Measurements from ENCODE around the gene TWNK. TPM values are rescaled to one million over a fixed set of nuclear protein-coding genes. Genes with fewer than 3 reads are reported as not detected.

The TWNK gene
- total RNA-seq, 1 donor from 2014 or later: 11.5 TPM

DNA sequence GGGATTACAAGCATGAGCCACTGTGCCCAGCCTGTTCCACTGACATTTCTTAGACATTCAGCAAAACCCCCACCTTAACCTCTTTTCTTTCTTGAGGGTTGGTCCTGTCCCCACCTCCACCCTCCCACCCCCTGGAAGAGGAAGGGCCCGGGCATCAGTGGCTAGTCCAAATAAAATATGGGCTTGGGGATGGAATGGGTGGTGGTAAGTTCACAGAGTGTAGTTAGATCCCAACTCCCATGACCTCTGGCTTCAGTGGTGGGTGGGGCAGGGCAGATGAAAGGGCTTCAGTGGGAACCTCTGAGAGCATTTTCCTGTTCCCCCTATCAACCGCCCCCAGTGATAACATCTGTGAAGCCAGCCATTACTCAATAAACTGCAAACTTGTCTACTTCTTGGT lies 53.5 kb downstream of the TWNK start:
- Histone ChIP-seq H3K27me3 (no peaks in the 10 kb centered on the region), H3K36me3 (peaks cover 34 to 45% of the 10 kb centered on the region in 2 donors), H3K9me3 (no peaks in the 10 kb centered on the region), H3K4me1 (peaks cover 0 to 18% of the 10 kb centered on the region in 2 donors), H3K27ac (peak overlapping the region in 1 of 2 donors; percentile 3), H3K4me3 (no peak overlapping the region)
- intact Hi-C loops (cut with DNase I): no loop called here
- TF ChIP-seq CTCF (IDR thresholded peaks at IDR 0.05): no peak
- DNase-seq (ENCODE audit: low spot score in 2 of 2): no peak

DNA sequence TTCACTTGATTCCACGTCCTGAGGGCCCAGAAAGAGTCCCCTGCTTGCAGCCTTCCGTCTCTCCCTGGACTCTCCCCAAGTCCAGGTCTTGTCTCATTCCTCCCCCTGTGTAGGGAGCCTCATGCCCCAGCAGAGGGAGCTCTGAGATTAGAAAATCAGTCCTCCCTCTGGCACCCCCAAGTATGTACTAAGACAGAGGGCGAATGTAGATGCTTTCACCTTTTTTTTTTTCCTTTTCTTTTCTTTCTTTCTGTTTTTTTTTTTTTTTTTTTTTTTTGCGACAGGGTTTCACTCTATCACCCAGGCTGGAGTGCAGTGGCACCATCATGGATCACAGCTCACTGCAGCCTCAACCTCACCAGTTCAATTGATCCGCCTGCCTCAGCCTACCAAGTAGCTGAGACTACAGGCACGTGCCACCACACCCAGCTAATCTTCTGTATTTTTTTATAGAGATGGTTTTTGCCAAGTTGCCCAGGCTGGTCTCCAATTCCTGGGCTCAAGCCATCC lies 54.0 kb downstream of the TWNK start:
- DNase-seq (ENCODE audit: low spot score in 2 of 2): peak; percentile 44 to 92
- Histone ChIP-seq H3K9me3 (no peaks in the 10 kb centered on the region), H3K4me1 (peaks cover 0 to 18% of the 10 kb centered on the region in 2 donors), H3K4me3 (no peak overlapping the region), H3K27ac (peak overlapping the region; percentile 3 to 87), H3K27me3 (no peaks in the 10 kb centered on the region), H3K36me3 (peaks cover 30 to 41% of the 10 kb centered on the region in 2 donors)
- TF ChIP-seq CTCF (IDR thresholded peaks at IDR 0.05): peak; percentile 68 to 87 (median 86)
- intact Hi-C loops (cut with DNase I): no loop called here

- no peaks in the 10 kb centered on the region for H3K9me3 ChIP-seq
- peak overlapping the region; percentile 87 to 93 for H3K27ac ChIP-seq
- no peak for DNase-seq (ENCODE audit: low spot score in 2 of 2)
- intact Hi-C loops (cut with DNase I): loop anchor here (1.0 to 2.0 kb wide), 3 partner anchors 11 to 43 kb away; partner anchors contain the start of genes LZTS2, PDZD7 and SFXN3
- H3K4me1 ChIP-seq: peaks cover 0 to 18% of the 10 kb centered on the region in 2 donors
- no peaks in the 10 kb centered on the region for H3K27me3 ChIP-seq
- H3K36me3 ChIP-seq: peaks cover 22 to 32% of the 10 kb centered on the region in 2 donors
- H3K4me3 ChIP-seq: peak overlapping the region; percentile 56 to 64
- TF ChIP-seq CTCF (IDR thresholded peaks at IDR 0.05): no peak
These were observed 54.8 kb downstream of the TWNK start for GRCh38 chr10:101042118-101042517.

DNA sequence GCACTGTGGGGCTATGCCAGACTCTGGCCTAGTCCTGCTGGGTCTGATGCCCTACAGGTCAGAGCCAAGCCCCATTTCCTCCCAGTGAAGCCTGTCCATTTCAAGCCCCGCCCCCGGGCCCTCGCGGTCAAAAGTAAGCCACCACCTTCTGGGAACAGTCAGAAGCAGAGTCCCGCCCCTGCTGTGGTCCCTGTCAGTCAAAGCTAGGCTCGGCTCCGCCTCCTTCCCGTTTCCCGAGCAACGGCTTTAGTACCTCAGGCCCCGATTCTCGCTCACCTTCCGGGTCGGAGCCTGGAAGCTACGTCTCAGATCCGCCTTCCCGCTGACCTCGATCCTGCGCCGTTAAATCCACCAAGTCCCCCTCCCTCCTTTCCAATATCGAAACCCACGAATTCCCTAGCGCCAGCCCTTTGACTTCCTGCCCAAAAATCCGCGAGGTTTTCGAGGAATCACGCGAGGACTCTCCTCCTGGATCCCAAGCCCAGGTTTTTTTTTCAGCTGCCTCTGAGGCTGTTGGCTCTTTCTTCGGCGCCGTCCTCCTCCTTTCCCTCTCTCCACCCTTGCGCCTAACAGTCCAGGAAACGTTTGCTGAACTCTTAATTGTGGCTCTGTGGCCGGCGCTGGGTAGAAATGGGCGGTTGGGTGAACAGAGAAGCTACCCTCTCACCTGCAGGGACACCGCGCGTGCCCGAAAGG lies 55.5 kb downstream of the TWNK start:
- peak; percentile 96 to 99 for DNase-seq (ENCODE audit: low spot score in 2 of 2)
- peak overlapping the region; percentile 87 to 93 for H3K27ac ChIP-seq
- H3K4me1 ChIP-seq: peaks cover 0 to 18% of the 10 kb centered on the region in 2 donors
- TF ChIP-seq CTCF (IDR thresholded peaks at IDR 0.05): no peak
- no peaks in the 10 kb centered on the region for H3K9me3 ChIP-seq
- intact Hi-C loops (cut with DNase I): loop anchor here (1.0 to 2.0 kb wide), 4 partner anchors 12 to 44 kb away; partner anchors contain the start of genes LZTS2, PDZD7 and SFXN3
- peaks cover 6% of the 10 kb centered on the region for H3K27me3 ChIP-seq
- peaks cover 15 to 25% of the 10 kb centered on the region in 2 donors for H3K36me3 ChIP-seq
- H3K4me3 ChIP-seq: peak overlapping the region; percentile 56 to 64

- Histone ChIP-seq H3K36me3 (peaks cover 10 to 20% of the 10 kb centered on the region in 2 donors), H3K4me1 (peaks cover 0 to 18% of the 10 kb centered on the region in 2 donors), H3K27me3 (peaks cover 9% of the 10 kb centered on the region), H3K27ac (peak overlapping the region; percentile 87 to 93), H3K4me3 (peak overlapping the region; percentile 56 to 64), H3K9me3 (no peaks in the 10 kb centered on the region)
- no peak for DNase-seq (ENCODE audit: low spot score in 2 of 2)
- no peak for TF ChIP-seq CTCF (IDR thresholded peaks at IDR 0.05)
- intact Hi-C loops (cut with DNase I): loop anchor here (1.0 to 2.0 kb wide), 2 partner anchors 17 to 45 kb away; partner anchors contain the start of gene LZTS2
These were observed 56.0 kb downstream of the TWNK start for GRCh38 chr10:101043363-101043707.

Other genes with a start within 250 kb of the TWNK start
- gene PAX2, start 242.0 kb upstream of the TWNK start, total RNA-seq: not detected
- 3.1 TPM for gene SLF2, start 74.6 kb upstream of the TWNK start, total RNA-seq
- gene SEMA4G, start 18.0 kb upstream of the TWNK start, total RNA-seq: 2.1 TPM
- gene MRPL43, start within 50 bp of the TWNK start, total RNA-seq: 54.5 TPM
- 169 TPM for gene LZTS2, start 12.3 kb downstream of the TWNK start, total RNA-seq
- 0.53 TPM for gene PDZD7, start 43.6 kb downstream of the TWNK start, total RNA-seq
- gene SFXN3, start 43.7 kb downstream of the TWNK start, total RNA-seq: 72.4 TPM
- 5.7 TPM for gene KAZALD1, start 74.4 kb downstream of the TWNK start, total RNA-seq
- not detected for gene TLX1, start 143.8 kb downstream of the TWNK start, total RNA-seq
- not detected for gene LBX1, start 241.9 kb downstream of the TWNK start, total RNA-seq

Data from ascending aorta (tissue), 2 donors.